HG03097 (cell line): ENCODE results near the gene ITGB1.
A peak's percentile ranks its signal among the peaks of the same experiment; 100 is the strongest.
"Not testable (repeated sequence)": the region's sequence is repeated elsewhere in the genome, so short reads cannot be mapped to it uniquely, and the experiment has no call there.

Experiments used
- ATAC-seq: cut with Tn5 transposase; IDR thresholded peaks from one replicate; pipeline ENCODE4 v1.9.1; 2021; ENCODE audit not compliant: unreplicated experiment, low FRiP score

ITGB1 gene

DNA sequence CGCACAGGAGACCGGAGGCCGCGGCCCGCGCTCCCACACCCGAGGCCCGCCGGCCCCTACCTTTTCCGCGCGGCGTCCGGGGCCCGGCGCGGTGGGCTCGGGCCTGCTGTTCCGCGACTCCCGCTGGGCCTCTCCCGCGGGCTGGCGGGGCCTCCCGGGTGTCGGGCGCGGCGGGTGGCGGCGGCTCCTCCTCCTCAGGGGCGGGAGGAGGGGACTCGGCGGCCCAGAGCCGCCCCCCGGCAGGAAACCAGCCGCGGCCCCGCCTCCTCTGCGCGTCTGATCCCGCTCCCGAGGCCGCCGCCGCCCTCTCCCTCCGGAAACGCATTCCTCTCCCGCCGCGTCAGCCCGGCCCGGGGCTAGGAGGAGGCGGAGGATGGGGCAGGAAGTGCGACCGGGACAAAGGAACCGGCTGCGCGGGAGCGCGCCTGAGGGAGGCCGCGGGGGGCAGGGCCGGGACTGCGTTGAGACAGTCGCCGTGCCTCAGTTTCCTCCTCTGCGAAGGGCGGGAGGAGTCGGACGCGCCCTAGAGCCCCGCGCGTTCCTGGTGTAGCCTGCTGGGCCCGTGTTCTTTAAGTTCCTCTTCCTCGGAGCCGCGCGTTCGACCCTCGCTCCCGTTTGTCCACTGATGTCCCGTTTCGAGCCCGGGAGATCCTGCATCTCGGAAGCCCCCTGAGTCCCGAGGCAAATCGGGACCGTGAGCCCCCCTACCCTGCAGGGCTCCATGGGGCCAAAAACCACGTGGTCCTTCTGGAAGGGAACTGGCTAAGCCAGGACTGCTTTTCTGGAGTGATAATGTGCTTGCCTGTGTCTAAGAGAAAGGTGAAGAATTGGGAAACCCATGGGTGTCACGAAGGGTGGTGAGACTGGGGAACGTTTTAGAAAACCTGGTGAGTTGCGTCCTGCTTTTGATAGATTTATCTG is at the start of gene ITGB1:
Gene ITGB1, minus strand, starts transcription at position 146 of the 921 bp plus-strand sequence. CDS start 22,672 bp downstream, outside the sequence.
- peak; percentile 73 for ATAC-seq

DNA sequence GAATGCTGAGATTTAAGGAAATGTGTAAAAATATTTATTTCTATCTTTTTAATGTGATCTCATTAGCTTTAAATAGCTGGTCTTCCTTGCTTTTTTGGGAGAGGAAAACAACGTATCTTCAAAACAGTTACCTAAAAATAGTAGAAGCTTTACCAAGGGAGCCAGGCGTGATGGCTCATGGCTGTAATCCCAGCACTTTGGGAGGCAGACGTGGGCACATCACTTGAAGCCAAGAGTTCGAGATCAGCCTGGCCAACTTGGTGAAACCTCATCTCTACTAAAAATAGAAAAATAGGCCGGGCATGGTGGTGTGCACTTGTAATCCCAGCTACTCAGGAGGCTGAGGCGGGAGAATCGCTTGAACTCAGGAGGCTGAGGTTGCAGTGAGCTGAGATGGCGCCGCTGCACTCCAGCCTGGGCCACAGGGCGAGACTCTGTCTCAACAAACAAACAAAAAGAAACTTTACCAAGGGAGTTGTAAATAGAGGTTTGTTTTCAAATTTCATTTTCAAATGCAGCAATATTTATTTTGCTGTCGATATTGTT is 48.4 kb upstream of the ITGB1 start:
- ATAC-seq: no peak

DNA sequence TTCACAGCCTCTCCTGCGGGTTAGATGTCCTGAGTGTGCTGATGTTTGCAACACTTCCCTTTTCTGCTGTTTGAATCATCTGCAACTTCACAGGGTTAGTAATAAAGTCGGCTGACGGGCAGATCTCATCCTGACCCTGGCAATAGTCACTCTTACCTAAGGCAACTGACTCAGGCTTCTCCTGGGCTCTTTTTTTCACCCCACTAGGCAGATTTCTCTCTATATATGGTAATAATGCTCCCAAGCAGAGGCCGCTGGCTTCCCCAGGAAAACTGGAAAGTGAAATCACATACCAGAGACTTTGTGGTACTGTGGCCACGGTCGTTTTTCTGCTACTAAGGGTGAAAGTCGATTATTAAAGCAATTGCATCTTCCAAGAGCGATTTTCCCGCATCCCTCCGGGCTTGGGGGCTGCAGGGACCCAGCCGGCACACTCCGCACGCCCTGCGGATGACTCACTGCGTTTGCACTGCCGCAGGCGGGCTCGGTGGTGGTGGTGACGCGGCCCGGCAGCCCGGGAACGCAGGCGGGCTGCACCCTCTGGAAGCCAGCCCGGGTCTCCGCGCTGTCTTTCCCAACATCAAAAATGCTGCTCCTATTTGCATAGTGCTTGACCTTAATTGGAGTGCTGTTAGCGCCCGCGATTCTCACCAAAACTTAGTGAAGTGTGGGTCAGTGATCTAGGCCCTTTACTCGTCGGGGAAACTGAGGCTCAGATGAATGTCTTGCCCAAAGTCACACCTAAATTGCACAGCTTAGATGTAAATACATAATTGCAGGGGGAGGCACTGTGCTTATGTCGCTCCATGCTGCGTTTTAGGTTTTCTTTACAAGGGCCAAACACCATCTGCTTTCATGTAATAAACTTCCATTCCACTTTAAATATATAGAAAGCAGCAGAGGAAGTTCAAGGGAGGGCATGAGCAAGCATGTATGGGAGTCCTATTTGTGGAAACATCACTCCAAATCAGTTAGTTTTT is 47.6 kb upstream of the ITGB1 start:
- no peak for ATAC-seq

DNA sequence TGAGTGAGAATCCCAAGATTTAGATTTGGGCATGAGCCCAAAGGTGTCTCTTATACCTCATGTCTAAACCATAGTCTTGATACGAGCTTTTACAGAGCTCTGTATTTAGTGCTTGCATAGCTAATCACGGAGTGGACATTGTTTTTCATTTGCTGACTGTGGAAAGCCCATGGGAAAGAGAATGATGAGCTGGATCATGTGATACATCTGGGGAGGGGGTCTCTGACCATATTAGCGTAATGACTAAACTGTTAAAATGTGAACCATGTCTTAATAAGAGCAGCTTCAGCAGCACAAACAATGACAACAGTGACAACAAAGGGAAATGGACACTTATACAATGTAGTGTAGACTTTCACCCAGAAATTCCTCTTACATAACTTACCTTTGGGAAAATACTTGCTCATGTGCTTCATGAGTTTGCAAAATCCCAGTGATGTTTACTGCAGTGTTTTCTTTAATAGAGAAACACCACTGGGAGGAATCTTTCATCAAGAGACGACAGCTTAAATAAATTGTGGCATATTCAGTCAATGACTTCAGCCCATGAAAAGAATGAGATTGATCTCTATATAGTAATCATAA is 44.0 kb upstream of the ITGB1 start:
- no peak for ATAC-seq

DNA sequence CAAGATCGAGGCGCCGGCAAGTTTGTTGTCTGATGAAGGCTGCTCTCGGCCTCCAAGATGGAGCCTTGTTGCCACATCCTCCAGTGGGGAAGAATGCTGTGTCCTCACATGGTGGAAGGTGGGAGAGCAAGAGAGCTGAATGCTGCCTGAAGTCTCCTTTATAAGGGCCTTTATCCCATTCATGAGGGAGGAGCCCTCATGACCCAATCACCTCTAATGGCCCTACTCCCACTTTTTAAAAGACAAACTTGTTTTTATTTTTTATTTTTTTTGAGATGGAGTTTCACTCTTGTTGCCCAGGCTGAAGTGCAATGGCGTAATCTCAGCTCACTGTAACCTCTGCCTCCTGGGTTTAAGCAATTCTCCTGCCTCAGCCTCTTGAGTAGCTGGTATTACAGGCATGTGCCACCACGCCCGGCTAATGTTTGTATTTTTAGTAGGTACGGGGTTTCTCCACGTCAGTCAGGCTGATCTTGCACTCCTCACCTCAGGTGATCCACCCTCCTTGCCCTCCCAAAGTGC is 40.1 kb upstream of the ITGB1 start:
- ATAC-seq: not testable (repeated sequence)

DNA sequence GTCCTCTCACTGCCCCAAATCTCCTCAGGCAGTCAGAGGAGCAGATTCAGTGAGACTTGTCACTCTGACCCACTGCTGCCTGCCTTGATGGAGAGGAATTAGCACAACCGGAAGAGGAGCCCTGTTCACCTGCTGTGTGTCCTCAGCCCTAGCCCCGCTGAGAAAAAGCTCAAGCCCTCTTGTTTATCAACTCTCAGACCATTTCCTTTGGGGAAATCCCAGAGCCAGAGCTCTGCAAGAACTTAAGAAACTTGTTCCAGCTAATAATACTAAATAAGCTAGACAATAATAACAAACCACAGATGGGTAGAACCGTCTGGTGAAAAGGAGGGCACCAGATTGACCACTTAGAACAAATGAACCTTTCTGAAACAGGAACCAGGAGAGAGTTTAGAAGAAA is 37.7 kb upstream of the ITGB1 start:
- ATAC-seq: peak; percentile 89

DNA sequence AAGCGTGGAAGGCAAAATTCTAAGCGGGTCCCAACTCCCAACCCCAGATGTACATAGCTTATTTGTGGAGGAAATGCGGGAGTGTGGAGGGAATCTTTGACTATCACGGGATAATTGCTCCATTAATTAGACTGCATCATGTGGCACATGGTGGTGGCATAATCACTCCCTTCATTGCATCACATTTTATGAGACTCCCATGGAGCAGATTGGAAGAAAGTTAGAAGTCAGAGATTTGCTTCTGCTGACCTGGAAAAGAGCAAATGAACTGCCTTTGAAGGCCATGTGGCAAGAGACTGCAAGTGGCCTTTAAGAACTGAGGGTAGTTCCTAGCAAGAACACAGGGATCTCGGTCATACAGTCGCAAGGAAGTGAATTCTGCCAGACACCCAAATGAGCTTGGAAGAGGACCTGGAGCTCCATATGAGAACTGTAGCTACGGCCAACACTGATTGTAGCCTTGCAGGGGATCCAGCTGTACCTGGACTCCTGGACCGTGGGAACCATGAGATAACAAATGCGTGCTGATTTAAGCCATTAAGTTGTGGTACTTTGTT is 37.1 kb upstream of the ITGB1 start:
- ATAC-seq: no peak

DNA sequence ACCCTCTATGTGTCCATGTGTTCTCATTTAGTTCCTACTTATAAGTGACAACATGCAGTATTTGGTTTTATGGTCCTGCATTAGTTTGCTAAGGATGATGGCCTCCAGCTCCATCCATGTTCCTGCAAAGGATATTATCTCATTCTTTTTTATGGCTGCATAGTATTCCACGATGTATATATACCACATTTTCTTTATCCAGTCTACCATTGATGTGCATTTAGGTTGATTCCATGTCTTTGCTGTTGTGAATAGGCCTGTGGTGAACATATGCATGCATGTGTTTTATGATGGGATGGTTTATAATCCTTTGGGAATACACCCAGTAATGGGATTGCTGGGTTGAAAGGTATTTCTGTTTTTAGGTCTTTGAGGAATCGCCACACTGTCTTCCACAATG is 36.6 kb upstream of the ITGB1 start:
- not testable (repeated sequence) for ATAC-seq

DNA sequence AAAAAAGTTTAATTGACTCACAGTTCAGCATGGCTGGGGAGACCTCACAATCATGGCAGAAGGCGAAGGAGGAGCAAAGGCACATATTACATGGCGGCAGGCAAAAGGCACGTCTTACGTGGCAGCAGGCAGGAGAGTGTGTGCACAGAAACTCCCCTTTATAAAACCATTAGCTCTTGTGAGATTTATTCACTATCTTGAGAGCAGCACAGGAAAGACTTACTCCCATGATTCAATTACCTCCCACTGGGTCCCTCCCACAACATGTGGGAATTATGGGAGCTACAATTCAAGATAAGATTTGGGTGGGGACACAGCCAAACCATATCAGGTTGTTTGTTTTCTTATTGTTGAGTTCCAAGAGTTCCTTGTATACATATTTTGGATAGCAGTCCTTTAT is 34.3 kb upstream of the ITGB1 start:
- ATAC-seq: not testable (repeated sequence)

DNA sequence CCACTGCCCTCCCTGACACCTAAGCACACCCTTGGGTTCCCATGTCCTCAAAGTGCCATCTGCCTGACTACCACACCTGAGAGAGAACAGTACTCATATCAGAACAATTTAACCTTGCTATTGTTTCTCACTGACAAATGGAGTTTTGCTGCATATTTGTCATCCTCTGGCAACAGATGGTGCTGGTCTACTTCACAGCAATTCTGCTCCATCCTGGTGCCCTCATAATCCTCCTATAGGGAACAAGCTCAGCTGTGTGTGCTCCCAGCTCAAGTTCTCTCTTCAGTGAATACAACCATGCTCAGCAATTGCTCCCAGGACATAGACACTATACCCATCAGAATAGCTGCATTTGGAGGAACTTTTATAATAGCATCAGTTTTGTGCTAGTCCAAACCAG is 32.8 kb upstream of the ITGB1 start:
- ATAC-seq: no peak

DNA sequence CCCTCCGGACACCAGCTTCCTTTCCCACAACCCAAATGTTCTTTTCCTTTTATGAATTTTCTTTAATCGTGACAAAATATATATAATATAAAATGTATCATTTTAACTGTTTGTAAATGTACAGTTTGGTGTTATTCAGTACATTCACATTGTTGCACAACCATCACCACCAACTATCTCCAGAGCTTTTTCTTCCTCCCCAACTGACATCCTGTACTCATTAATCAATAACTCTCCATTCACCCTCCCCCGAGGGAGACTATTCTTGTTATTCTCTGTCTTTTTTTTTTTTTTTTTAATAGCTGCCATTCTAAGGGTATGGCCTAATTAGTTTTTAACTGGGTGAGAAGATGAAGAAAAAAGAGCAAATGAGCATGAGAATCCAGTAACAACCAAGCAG is 30.6 kb upstream of the ITGB1 start:
- ATAC-seq: no peak

DNA sequence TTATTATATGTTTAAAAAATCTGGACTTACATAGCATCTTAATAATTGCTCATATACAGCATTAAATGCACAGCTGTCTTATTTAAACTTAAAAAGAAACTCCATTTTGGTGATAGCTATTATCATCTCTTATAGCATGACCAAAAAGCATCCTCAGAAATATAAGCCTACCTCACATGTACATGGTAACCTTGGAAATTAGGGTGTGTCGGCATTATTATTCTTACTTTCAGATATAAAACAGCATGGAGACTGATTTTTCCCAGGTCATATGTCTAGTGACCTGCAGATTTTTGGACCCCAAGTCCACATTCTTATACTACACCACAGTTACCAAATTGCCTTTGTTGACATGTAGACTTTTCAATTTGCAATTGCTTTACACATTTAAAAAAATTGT is 29.1 kb upstream of the ITGB1 start:
- ATAC-seq: no peak

DNA sequence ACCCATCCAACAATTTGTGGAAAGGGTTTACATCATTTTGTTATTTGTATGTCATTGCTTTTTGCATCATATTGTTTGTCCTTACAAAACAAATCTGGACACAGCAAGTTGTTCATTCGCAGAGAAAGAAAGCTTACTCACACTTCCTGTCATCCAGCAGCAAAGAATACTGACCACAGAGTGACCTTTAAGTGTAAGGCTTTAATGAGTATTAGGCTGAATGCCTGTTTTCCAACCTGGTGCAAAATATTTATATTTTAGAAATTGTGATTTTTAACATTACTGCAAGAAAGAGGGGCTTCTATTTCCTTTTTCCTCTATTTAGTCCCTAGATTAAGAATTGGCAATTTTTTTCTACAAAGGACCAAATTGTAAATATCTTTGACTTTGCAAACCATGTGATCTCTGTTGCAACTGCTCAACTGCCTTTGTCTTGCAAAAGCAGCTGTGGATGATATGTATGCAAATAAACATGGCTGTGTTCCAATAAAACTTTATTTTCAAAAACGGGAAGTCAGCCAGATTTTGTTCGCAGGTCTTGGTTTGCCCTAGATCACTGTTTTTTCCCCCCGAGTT is 27.8 kb upstream of the ITGB1 start:
- no peak for ATAC-seq

DNA sequence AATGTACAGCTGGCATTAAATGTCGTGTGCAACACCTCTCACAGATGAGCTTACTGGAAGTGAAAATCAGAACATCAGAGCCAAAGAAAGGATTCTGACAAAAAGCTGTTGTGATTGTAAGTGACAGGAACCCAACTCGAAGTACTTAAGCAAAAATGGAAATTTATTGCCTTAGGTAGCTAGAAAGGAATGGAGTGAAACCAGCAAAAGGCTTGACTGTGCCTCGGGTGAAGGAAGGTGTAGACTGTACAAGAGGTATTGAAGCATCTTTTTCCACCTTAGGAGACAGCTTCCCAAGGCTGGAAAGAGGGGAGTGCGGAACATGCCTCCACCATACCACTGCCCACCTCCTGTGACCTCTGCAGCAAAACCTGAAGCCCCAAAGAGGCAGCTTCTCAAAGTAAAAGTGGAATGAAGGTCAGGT is 27.3 kb upstream of the ITGB1 start:
- ATAC-seq: no peak

DNA sequence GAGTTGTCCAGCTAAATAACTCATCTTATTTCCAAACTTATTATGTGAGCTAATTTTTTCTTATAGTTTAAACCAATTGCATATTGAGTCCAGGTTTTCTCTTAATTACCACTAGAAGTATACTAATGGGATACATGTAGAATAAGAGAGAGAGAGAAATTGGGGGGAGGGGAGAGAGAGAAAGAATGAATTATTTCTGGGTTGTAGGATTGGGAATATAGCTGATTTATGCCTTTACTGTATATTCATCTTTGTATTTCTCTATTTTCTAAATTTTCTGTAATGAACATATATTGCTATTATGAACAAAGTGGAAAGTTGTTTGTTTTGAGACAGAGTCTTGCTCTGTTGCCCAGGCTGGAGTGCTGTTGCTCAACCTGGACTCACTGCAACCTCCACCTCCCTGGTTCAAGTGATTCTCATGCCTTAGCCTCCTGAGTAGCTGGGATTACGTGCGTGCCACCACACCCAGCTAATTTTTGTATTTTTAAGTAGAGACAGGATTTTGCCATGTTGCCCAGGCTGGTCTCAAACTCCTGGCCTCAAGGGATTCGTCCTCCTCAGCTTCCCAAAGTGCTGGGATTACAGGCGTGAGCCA is 26.1 kb upstream of the ITGB1 start:
- no peak for ATAC-seq

DNA sequence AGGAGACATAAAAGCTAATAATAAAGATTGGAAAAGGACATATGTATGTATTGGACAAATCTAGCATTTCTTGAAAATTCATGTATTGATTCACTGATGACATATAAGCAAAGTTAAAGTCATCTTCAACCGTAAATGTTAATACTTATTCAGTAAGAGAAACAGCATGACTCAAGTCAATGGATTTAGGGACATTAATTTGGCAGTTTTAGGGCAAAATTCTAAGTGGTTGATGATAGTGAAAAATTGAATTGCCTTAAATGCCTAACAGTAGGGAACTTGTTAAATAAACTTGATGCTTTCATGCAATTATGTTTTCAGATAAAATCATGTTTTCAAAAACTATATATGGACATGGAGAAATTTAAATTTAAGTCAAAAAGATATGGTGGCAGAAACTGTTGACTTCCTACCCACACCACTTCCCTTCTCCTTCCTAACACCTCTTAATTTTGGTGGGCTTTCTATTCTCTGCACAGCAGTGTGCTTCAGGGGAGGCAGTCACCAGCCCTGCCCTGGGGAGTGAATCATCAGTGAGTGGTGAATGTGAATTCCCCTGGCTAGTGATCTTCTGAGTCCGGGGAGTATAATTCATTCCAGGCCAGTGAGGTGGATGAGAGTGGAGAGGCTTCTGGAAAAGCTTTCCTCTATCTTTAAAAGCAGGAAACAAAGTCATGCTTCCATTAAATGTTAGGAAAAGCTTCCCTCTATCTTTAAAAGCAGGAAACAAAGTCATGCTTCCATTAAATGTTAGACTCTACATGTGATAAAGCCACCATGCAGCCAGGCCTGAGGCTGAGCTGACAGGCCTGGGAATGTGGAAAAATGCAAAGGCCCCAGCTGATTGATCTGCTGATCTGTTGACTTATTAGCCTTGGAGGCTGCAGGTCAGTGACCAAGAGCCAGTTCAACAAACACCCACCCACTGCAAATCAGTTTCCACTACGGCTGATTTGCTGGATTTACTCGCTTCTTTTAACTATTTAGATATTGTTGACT is 25.2 kb upstream of the ITGB1 start:
- no peak for ATAC-seq

DNA sequence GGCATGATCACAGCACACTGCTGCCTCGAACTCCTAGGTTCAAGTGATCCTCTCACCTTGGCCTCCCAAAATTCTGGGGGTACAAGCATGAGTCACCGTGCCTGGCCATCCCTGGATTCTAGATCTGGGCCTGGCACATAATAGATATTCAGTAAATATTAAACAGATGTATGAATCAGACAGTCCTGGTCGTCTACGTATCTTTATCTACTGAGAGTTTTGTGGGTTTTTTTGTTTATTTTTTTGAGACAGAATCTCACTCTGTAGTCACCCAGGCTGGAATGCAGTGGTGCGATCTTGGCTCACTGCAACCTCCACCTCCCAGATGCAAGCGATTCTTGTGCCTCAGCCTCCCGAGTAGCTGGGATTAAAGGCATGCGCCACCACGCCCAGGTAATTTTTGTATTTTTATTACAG is 24.3 kb upstream of the ITGB1 start:
- ATAC-seq: no peak

DNA sequence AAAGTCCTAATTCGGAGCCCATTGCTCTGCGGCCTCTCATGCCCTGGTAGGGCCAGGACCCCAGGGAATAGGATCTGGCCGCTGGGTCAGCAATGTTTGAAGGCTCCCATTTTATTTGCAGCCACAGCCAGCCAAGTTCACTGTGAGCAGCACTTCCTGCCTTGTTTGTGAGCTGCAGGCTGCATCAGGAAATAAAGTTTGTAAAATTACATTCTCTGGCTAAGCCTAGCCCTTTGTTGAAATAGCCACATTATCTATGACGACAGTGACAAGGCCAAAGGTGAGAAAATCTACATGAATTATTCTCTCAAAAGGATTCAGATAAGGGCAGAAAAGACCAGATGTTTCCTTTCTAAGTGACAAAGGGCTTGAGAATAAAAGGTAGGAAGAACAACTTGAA is 23.7 kb upstream of the ITGB1 start:
- ATAC-seq: no peak
